GM12865 (cell line): ENCODE results near the gene DYSF.

Experiments used
- DNase-seq: peaks from one replicate; pipeline ENCODE4 v3.0.0; 2010; ENCODE audit warnings: low read depth
- H3K4me3 ChIP-seq: 2 replicates; pipeline ENCODE4 v1.5.1; 2011; ENCODE audit warnings: mild to moderate bottlenecking, low read depth, low read length, control low read depth
- TF ChIP-seq, protein P1 (sequence below): IDR thresholded peaks from 2 replicates; pipeline ENCODE4 v1.5.1; 2011; ENCODE audit warnings: low read length, control low read depth, low read depth, inconsistent platforms; ENCODE audit not compliant: insufficient read depth; ENCODE audit errors: missing control alignments

DYSF gene

DNA sequence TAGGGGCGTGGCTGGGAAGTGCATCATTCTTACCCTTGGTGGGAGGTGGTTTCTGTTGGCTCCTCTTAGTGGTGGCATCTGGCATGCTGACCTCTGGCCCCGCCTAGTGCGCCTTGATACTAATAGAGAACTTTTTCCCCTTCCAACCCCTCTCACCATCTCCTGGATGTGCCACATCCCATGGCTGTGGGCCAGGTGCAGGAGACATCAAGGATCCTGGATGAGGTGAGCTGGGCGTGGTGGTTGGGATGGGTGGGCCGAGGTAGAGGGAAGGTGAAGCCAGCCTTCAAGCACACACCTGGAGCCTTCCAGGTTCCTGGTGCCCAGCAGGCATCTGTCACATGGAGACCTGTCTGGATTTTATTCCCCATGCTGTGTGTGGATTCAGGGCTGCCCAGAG, 149.2 kb downstream of the DYSF start:
- TF ChIP-seq, protein P1, sequence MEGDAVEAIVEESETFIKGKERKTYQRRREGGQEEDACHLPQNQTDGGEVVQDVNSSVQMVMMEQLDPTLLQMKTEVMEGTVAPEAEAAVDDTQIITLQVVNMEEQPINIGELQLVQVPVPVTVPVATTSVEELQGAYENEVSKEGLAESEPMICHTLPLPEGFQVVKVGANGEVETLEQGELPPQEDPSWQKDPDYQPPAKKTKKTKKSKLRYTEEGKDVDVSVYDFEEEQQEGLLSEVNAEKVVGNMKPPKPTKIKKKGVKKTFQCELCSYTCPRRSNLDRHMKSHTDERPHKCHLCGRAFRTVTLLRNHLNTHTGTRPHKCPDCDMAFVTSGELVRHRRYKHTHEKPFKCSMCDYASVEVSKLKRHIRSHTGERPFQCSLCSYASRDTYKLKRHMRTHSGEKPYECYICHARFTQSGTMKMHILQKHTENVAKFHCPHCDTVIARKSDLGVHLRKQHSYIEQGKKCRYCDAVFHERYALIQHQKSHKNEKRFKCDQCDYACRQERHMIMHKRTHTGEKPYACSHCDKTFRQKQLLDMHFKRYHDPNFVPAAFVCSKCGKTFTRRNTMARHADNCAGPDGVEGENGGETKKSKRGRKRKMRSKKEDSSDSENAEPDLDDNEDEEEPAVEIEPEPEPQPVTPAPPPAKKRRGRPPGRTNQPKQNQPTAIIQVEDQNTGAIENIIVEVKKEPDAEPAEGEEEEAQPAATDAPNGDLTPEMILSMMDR, result no peak
- no peak overlapping the region for H3K4me3 ChIP-seq
- DNase-seq, result no peak

DNA sequence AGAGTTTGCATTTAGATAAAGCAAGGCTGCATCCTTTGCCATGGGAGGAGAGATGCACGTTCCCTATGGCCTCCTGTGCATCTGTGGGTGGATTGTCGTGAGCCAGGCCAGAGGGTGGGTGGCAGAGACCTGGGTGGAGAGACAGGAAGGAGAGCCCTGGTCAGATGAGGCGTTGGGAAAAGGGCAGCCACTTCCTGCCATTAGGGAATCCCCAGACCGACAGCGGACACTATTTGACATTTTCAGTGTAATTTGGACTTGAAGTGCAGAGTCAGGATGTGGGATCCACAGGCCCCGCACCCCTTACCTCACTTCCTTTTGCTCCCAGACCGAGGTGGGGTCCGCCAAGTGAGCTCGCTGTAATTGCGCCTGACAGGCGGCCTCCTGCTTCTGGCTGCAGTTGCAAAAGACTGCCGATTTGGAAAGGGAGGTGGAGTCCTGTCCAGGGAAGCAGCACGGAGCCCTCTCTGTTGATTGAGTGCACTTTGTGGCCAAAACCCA, 150.0 kb downstream of the DYSF start:
- TF ChIP-seq, protein P1, result no peak
- no peak overlapping the region for H3K4me3 ChIP-seq
- peak; percentile 29 for DNase-seq

DNA sequence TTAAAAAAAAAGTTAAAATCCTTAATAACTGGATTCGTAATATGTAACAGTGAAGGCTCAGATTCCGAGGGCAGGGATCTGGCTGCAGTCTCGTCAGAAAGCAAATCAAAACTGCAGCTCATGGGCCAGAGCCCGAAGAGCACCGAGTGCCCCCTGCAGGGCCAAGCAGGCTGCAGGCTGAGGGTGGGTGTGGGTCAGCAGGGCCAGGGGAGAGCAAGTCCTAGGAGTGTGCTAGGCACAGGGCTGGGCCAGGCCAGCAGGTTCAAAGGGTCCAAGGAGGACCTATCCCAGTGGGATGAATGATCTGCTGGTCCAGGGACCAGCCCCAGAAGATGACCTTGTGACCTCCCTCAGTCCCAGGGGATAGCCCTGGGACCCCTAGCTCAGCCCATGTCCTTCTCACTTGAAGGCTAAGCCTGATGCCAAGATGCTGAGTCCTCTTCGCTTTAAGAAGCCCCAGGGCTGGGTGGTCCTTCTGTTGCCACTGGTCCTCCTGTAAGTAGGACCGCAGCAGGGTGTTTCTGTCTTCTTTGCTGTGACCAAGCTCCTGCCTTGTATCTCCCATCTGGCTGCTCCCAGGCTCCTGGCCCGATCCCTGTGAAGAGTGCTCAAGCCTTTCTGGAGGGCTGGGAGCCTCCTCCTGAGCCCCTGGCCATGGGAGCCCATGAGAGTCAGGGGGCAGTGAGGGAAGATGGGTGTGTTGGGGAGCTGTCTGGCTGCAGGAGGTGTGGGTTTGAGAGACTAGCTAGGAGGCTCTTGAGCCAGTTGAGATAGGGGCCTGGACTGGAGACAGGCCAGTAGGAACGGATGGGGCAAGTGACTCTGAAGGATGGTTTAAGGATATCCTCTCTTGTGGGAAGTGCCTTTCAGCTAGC, 150.7 kb downstream of the DYSF start:
- no peak for DNase-seq
- no peak overlapping the region for H3K4me3 ChIP-seq
- TF ChIP-seq, protein P1, result no peak

DNA sequence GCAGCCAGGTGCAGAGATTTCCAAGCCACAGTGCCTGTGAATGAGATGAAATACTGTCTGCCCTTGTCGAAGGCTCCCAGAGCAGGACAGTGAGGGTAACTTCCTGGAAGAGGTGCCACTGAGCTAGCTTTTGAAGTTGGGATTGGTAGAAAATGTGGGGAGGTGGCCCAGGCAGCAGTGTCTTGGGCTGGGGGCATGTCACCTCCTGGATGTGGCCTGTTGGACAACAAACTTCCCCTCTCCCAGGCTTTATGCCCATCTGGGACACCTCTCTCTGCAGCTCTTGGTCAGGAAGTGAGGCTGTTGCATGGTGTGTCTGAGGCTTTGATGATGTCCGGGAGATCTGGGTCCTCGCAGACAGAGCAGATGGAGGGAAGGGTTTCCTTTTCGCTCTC, 151.4 kb downstream of the DYSF start:
- H3K4me3 ChIP-seq, result no peak overlapping the region
- DNase-seq, result no peak
- TF ChIP-seq, protein P1, result no peak

DNA sequence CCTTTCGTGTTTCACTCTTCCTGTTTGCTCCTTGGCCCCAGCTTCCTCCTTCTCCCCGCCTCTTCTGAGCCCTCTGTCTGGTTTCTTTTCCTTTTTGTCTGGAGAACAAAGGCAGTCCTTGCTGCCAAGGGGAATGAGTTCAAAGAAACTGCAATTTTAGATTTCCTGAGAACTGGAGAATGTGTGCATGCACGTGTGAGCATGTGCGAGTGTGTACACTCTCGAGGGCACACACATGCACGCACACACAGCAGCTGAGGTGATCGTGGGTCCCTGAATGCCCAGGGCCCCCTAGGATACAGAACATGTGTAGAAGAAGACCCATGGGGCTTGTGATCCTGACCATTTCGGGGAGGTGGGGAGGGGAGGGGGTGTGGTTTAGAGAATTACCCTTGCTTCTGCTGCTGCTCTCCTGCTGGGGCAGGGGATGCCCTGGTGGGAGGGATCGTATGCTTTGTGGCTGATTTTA, 151.8 kb downstream of the DYSF start:
- no peak for DNase-seq
- TF ChIP-seq, protein P1, result no peak
- no peak overlapping the region for H3K4me3 ChIP-seq

DNA sequence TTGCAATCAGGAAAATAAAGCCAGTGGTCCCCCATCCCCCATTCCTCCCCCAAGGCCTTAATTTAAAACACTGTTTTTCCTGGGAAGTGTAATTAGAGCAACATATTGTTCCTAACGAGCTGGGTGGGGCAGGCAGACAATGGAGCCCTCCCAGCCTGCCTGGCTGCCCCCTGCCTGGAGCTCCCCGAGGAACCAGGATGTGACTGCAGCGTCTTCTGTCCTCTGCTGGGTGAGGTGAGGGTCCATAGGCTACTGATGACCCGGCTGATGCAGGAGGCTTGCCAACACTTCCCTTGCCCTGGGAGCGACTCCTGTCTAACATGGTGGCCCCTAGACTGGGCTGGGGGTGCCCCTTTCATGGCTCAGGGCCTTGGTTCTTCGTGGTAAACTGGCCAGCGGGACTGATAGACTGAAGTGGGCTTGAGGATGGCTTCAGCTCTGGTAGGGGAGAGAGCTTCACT, 152.4 kb downstream of the DYSF start:
- no peak for DNase-seq
- H3K4me3 ChIP-seq, result no peak overlapping the region
- TF ChIP-seq, protein P1, result no peak
